RWPE2 (cell line): ENCODE data around the gene ULK3.

ENCODE experiments used
- ATAC-seq: fragments of 200-7000 bp; cut with Tn5 transposase; 3 replicates; pipeline ENCODE4 v1.9.1; 2021; ENCODE audit warnings: low read depth
- DNase-seq: peaks from one replicate; pipeline ENCODE4 v3.0.0-alpha.2; 2020; ENCODE audit warnings: low spot score
- H3K27ac ChIP-seq: fragments of 450-650 bp; 2 replicates; pipeline ENCODE4 v1.5.1; 2017; ENCODE audit warnings: mild to moderate bottlenecking; ENCODE audit not compliant: poor library complexity, severe bottlenecking
- H3K27me3 ChIP-seq: fragments of 250-450 bp; sonication (Bioruptor Pico); 2 replicates; pipeline ENCODE4 v1.5.1; 2021; ENCODE audit warnings: mild to moderate bottlenecking, moderate library complexity; ENCODE audit not compliant: insufficient read depth, poor library complexity, severe bottlenecking
- H3K36me3 ChIP-seq: fragments of 250-450 bp; sonication (Bioruptor Pico); 2 replicates; pipeline ENCODE4 v1.5.1; 2020; ENCODE audit warnings: low read depth, mild to moderate bottlenecking, moderate library complexity
- H3K4me1 ChIP-seq: fragments of 250-450 bp; sonication (Bioruptor Pico); 2 replicates; pipeline ENCODE4 v1.5.1; 2021; ENCODE audit warnings: mild to moderate bottlenecking, moderate library complexity; ENCODE audit not compliant: insufficient read depth, poor library complexity, severe bottlenecking
- H3K4me3 ChIP-seq: fragments of 250-450 bp; sonication (Bioruptor Pico); 2 replicates; pipeline ENCODE4 v1.5.1; 2021; ENCODE audit warnings: mild to moderate bottlenecking, moderate library complexity; ENCODE audit not compliant: severe bottlenecking
- H3K9me3 ChIP-seq: fragments of 250-450 bp; sonication (Bioruptor Pico); 2 replicates; pipeline ENCODE4 v1.5.1; 2021; ENCODE audit warnings: mild to moderate bottlenecking, moderate library complexity; ENCODE audit not compliant: severe bottlenecking
- CTCF ChIP-seq: fragments of 450-650 bp; IDR thresholded peaks from one replicate; pipeline ENCODE4 v1.5.1; 2017; ENCODE audit warnings: mild to moderate bottlenecking, moderate library complexity; ENCODE audit not compliant: poor library complexity, severe bottlenecking

The ULK3 gene

GRCh38 chr15:74808078-74808839 lies 34.7 kb downstream of the ULK3 start:
- Histone ChIP-seq H3K4me3 (no peak overlapping the region), H3K4me1 (peaks cover 21% of the 10 kb centered on the region), H3K9me3 (no peaks in the 10 kb centered on the region), H3K27ac (peak overlapping the region; percentile 31), H3K27me3 (no peaks in the 10 kb centered on the region), H3K36me3 (peaks cover 6% of the 10 kb centered on the region)
- DNase-seq (no peak), ATAC-seq (peak; percentile 56)
- no peak for TF ChIP-seq CTCF

DNA sequence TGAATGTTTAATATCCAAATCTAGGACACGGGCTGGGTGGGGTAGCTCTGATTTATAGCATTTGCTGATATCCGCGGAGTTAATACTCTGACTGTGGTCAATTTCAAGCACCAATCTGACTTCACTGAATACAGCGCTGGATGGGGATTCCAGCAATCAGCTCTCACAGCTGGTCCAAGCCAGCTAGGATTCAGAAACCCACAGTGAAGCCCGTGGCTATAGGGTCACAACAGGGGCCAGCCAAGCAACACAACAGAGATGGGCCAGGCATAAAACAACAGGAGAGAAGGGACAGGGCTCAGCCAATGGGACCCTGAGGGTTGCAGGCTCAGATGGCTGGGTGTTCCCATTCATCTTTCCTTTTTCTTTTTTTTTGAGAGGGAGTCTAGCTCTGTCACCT lies 35.7 kb downstream of the ULK3 start:
- no peaks in the 10 kb centered on the region for H3K9me3 ChIP-seq
- peaks cover 21% of the 10 kb centered on the region for H3K4me1 ChIP-seq
- H3K27ac ChIP-seq, result peak overlapping the region; percentile 31
- DNase-seq (no peak), ATAC-seq (no peak)
- peaks cover 14% of the 10 kb centered on the region for H3K36me3 ChIP-seq
- H3K4me3 ChIP-seq, result no peak overlapping the region
- TF ChIP-seq CTCF, result no peak
- H3K27me3 ChIP-seq, result no peaks in the 10 kb centered on the region

- no peak for DNase-seq
- peaks cover 20% of the 10 kb centered on the region for H3K4me1 ChIP-seq
- peaks cover 34% of the 10 kb centered on the region for H3K36me3 ChIP-seq
- ATAC-seq, result no peak
- no peaks in the 10 kb centered on the region for H3K27me3 ChIP-seq
- no peaks in the 10 kb centered on the region for H3K9me3 ChIP-seq
- no peak overlapping the region for H3K4me3 ChIP-seq
- no peak overlapping the region for H3K27ac ChIP-seq
- TF ChIP-seq CTCF, result no peak
Measured at GRCh38 chr15:74804935-74805334, 38.0 kb downstream of the ULK3 start.

GRCh38 chr15:74802862-74803447 lies 40.0 kb downstream of the ULK3 start:
- ATAC-seq (no peak), DNase-seq (no peak)
- TF ChIP-seq CTCF, result no peak
- Histone ChIP-seq H3K9me3 (no peaks in the 10 kb centered on the region), H3K36me3 (peaks cover 48% of the 10 kb centered on the region), H3K27ac (no peak overlapping the region), H3K4me3 (no peak overlapping the region), H3K27me3 (no peaks in the 10 kb centered on the region), H3K4me1 (peaks cover 16% of the 10 kb centered on the region)

DNA sequence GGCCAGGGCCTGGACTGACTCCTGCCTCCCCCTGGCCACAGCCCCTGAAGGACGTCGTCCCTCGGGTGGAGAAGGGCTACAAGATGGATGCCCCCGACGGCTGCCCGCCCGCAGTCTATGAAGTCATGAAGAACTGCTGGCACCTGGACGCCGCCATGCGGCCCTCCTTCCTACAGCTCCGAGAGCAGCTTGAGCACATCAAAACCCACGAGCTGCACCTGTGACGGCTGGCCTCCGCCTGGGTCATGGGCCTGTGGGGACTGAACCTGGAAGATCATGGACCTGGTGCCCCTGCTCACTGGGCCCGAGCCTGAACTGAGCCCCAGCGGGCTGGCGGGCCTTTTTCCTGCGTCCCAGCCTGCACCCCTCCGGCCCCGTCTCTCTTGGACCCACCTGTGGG lies 40.7 kb downstream of the ULK3 start:
- ATAC-seq (no peak), DNase-seq (no peak)
- no peak for TF ChIP-seq CTCF
- peaks cover 49% of the 10 kb centered on the region for H3K36me3 ChIP-seq
- no peak overlapping the region for H3K27ac ChIP-seq
- no peaks in the 10 kb centered on the region for H3K9me3 ChIP-seq
- peaks cover 13% of the 10 kb centered on the region for H3K4me1 ChIP-seq
- no peaks in the 10 kb centered on the region for H3K27me3 ChIP-seq
- H3K4me3 ChIP-seq, result no peak overlapping the region
